COLO668 (cell line): ENCODE results near the gene EPN1.

Experiments used
- DNase-seq: peaks from one replicate; lab custom pipeline; 2025; ENCODE audit not compliant: unreplicated experiment; lab: John Stamatoyannopoulos, UW

The EPN1 gene

DNA sequence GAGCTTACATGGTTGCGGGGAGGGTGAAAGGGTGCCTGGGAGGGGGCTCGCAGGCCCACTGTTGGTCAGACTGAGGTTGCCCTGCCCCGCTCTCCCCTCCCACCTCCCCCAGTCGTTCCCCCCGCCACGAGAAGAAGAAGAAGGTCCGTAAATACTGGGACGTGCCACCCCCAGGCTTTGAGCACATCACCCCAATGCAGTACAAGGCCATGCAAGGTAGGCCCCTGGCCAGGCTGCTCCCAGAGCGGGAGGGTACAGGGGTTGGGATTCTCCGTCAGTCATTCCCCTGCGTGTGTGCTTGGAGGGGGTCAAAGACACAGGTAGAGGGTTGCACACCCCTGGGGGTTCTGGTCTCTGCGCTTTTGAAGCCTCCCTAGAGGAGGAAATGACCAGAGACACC, 14.6 kb upstream of the EPN1 start:
- DNase-seq = no peak

DNA sequence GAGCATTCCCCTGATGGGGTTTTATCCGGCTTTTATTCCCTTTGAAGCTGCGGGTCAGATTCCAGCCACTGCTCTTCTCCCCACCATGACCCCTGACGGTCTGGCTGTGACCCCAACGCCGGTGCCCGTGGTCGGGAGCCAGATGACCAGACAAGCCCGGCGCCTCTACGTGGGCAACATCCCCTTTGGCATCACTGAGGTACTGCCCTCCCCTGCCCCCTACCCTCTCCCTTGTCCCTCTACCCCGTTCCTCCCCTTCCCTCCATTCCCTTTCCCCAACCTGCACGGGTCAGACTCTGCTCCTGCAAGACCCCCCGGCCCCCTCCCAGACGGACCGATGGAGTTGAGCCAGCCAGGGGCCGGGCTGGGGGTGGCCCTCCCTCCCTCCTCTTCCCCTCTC, 14.0 kb upstream of the EPN1 start:
- DNase-seq = no peak

DNA sequence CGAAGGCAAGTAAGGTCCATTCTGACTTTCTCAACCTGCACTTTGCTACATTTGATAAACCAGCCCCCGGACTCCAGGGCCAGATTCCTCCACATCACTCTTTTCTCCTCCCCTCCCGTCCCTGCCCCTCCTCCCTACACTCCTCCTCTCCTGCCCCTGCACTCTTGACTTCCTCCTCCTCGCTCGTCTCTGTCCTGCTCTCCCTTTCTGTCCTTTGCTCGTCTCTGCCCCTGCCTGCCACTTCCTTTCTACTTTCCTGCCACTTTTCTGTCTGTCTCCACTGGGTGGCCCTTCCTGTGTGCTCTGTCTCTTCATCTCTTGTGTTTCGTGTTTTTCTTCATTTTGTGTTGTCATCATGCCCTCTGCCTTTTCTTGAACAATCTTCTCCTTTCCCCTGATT, 13.2 kb upstream of the EPN1 start:
- DNase-seq = no peak

DNA sequence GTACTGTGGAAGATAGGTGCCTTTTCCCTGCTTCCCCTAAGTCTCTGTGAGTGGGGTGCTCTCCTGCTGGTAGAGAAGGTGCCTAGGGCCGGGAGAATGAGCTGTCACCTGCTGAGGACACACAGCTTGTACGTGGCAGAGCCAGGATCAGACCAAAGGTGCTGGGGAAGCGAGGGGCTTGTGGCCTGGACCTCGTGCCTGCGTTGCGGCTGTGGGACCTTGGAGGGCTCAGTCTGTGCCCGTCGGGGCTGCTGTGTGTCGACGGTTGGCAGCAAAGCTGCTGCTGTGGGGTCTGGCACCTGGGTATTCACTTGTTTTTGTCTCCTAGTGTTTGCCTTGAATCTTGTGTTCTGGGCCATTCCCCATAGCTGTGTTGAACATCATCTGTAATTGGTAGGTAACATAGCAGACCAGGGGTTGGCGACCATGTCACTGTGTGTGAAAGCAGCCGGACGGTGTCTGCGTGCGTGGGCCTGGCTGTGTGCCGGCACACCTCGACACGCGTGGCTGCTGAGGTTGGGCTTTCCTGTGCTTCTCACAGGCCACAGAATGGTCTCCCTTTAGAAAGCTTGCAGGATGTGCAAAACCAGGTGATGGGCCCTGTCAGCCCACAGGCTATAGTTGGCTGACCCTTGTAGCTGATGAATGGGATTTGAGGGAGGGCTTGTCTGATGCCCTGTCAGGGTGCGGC, 11.0 kb upstream of the EPN1 start:
- no peak for DNase-seq

DNA sequence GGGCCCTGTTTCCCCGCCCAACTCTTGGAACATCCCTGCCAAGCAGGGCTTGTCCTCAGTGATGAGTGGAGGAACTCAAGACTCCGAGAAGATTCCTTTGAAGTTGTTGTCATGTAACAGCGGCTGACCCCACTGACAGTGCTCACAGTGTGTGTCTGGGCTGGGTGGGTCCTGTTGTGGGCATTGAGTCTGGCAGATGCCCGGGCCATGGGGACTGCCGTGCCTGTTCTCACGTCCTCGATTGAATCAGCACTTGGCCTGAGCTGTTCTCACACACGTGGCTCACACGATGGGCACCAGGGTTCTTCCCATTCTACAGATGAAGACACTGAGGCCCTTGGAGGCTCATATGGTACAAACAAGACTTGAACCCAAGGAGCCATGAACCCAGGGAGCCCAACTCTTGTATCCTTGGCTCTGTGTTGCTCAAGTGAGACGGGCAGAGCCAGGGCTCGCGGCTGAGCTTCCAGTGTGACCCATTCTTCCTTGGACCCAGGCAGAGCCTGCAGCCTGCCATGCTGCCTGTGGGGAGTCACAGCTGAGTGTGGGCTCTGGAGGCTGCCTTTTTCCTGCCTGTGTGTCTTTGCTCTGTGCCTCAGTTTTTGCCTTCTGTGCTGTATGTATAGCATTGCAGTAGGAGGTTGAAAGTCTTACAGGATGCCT, 8.6 kb upstream of the EPN1 start:
- no peak for DNase-seq

DNA sequence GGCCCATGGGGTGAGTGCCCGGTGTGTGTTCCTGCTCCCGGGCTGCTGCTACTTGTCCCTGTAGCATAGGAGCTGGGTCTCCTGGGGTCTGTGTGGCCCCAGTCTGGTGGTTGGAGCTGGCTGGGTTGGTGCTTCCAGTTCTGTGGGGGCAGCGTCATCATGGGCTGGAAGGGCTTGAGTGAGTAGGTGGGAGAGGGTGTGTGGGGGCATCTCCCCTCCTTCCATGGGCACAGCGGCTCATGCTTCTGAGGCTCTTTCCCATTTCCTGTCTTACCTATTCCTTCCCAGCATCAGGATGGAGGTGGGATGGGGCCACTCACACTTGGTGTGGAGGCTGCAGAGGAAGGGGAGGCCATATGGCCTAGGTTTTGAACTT, 8.0 kb upstream of the EPN1 start:
- DNase-seq = no peak

DNA sequence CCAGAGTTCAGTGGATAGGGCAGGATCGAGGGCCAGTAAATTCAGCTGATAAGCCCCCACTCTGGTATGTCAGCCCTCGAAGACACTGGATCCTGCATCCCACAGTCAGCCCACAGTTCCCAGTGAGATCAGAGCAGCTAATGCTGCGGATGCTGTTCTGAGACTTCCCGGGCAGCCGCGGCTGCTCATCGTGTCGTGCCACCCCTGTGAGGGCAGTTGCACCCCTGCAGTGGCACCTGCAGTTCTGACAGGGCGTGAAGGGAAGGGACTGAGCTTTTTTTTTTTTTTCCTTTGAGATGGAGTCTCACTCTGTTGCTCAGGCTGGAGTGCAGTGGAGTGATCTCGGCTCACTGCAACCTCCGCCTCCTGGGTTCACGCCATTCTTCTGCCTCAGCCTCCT, 7.5 kb upstream of the EPN1 start:
- no peak for DNase-seq

DNA sequence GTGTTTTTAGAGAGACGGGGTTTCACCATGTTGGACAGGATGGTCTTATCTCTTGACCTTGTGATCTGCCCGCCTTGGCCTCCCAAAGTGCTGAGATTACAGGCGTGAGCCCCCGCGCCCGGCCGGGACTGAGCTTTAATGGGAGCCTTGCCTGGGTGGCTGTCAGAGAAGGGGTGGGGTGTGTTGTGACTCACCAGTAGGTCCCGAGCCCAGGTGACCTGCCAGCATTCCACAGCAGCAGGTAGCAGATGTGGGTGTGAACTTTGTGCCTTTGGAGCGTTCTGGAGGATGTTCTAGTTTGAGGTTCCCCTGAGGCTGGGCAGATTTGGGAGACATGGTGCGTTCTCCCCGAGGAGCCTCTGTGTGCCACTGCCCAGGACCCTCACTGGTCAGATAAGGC, 7.1 kb upstream of the EPN1 start:
- no peak for DNase-seq

DNA sequence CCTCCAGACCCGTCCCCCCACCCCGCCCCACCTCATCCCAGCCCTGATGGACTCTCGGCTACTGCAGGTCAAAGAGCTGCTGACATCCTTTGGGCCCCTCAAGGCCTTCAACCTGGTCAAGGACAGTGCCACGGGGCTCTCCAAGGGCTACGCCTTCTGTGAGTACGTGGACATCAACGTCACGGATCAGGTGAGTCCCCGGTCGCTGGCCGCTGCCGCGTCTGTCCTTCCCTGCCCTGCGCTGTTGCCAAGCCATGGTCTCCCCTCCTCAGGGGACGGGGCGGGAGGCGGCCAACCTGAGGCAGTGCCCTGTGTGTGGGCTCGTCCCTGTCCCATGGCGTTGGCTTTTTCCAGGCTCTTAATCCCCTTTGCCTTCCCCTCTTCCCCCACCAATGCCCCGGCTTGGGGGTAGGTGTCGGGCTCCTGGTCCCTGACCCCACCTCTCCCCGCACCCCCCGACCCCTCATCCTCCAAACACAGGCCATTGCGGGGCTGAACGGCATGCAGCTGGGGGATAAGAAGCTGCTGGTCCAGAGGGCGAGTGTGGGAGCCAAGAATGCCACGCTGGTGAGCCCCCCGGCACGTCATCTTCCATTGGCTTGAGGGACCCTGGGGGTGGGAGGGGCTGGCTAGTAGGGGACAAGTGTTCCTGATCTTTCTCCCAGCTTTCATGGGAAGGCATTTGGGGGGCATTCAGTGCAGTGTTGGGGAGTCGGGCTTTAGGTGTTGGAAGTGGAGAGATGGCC, 6.2 kb upstream of the EPN1 start:
- no peak for DNase-seq

DNA sequence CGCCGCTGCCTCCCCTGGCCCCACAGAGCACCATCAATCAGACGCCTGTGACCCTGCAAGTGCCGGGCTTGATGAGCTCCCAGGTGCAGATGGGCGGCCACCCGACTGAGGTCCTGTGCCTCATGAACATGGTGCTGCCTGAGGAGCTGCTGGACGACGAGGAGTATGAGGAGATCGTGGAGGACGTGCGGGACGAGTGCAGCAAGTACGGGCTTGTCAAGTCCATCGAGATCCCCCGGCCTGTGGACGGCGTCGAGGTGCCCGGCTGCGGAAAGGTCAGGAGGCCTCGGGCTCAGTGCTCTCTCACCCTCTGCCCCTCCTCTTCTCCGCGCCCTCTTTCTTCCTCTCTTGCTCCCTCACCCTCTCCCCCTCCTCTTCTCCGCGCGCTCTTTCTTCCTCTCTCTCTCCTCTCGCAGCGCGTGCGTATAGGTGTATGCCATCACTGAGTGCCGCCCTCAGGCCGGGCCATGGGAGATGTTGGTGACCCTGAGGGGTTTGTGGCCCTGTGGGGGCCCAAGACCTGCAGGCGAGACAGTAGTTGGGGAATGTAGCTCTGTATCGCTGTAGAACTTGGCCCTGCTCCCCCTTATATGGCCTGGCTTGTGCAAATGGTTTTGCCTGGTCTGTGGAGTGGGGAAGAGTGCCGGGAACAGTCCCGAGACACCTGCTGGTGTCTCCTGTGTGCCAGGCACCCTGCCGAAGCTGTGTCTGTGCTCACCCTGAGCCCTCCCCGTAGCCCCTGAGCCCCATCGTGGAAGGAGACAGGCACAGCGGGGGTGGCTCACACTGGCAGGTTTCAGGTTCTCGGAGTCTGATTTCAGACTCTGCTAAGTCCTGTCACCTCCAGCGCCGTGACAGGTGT, 5.4 kb upstream of the EPN1 start:
- no peak for DNase-seq

DNA sequence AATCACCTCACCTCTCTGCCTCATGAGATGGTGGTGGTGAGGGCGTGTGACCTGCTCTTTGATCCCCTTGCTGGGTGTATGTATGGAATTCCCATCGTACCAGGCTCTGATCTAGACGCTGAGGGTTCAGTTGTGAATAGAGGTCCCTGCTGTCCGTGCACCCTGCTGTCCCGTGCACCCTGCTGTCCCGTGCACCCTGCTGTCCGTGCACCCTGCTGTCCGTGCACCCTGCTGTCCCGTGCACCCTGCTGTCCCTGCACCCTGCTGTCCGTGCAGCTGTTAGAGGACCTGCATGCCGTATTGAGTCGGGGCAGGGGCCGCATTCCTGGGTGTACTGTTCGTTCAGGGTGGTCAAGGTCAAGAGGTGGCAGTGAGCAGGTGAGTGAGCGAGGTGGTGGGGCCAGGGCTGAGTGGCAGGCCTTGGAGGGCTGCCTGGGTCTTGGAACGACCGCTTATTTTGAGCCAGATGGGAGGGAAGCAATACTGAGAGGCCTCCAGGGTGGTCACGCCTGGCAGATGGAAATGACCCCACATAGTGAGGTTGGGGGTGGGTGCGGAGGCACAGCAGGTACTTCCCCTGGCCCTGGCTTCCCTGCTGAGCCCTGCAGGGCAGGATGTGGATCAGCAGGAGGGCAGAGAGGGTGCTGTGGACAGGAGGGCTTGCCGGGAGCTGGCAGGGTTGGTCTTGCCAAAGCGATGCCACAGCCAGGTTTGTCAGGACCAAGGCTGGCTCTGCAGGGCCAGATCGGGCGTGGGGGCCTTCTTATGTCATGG, 4.6 kb upstream of the EPN1 start:
- peak; percentile 1 for DNase-seq

DNA sequence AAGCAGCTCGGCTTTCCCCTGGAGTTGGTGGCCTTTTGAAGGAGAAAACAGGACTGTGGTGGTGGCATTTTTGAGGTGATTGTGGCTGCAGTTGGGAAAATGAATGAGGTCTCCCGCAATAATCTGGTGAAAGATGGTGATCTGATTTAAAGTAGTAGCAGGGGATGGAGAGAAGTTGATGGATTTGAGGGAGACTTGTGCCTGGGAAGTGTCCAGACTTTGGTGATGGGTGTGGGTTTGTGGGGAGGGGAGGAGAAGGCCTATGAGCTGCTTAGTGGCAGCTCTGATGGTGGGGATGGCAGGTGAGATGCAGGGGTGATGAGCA, 4.0 kb upstream of the EPN1 start:
- DNase-seq = no peak

DNA sequence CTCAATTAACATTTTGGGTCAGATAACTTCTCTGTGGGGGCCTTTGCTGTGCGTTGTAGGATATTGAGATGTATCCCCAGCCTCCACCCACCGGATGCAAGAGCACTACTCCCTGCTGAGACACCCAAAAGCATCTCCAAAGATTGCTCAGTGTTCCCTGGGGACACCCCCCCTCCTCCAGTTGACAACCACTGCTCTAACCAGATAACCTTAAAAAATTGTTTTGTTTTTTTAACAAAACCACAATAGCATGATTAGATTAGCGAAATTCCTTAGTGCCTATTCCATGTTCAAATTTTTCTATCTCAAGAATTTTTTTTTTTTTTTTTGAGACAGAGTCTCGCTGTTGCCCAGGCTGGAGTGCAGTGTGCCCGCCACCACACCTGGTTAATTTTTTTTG, 2.6 kb upstream of the EPN1 start:
- no peak for DNase-seq

DNA sequence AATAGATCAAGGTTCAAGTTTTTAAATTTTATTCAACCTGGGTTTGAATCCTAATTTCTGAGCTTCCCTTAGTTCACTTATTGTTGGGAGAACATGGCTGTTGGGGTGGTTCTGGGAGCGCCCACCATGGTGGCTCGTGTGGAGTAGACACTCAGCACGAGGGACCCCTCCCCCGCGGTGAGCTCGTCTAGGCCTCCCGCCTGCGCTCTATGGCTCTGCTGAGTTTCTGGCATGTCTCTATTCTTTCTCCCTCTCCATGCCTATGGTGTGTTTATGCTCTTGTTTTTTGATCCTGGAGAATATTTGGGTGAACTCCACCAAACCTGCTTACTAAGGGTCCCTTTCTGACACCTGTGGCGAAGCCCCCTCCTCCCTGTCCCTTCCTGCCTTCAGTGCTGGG, 1.6 kb upstream of the EPN1 start:
- DNase-seq = no peak

DNA sequence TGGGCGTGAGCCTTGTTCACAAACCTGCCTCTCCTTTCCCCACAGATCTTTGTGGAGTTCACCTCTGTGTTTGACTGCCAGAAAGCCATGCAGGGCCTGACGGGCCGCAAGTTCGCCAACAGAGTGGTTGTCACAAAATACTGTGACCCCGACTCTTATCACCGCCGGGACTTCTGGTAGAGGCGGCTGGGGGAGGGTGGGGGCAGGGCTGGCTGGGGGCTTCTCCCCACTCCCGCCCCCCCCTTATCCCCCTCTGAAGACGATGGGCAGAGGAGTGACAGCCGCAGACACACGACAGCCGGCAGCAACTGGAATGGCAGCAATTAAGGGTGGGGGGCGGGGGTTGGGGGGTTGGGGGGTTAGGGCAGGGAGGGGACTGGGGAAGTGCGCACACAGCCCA, 1.1 kb upstream of the EPN1 start:
- no peak for DNase-seq

DNA sequence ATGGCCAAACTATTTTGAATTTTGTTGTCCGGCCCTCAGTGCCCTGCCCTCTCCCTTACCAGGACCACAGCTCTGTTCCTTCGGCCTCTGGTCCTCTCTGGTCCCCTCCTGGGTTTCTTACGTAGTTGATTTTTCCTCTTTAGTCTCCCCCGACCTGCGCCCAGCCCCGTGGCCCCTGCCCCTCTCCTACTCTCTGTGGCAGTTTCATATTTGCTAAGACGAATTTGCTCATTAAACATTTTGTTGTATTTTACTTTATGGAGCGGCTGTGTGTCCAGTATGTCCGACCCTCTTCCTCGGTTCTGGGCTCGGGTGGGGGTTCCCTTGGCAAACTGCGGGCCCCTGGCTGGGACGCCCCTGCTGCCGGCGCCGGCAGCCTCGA, 576 bp upstream of the EPN1 start:
- DNase-seq = no peak

DNA sequence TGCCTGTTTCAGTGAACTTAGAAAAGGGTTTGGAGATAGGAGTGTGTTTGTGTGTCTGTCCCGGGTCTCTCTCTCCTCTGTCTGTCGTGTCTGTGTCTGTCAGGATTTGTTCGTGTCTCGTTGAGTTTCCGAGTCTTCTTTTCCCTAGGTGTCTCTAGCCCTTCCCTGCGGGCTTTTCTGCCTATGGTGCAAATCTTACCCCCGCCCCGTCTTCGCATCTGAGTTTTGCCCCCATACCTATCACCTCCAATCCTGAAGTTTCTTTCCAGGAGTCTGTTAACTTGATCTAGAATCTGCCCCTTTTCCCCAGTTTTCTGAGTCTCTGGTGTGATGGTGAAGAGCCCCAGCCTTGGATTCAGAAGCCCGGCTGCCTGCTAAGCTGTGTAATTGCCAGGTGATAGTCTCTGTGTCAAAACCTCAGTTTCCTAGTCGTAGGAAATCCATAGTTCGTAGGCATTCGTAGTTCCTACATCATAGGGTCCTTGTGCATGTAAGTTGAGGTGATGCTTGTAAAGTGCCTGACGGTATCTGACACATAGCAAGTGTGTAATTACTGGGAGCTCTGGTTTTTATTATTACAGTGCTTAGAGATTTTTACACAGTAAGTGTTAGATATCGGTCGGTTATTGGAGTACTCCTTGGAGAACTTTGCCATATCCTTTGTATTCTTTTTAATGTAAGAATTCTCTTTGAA, 782 bp downstream of the EPN1 start:
- DNase-seq = no peak

DNA sequence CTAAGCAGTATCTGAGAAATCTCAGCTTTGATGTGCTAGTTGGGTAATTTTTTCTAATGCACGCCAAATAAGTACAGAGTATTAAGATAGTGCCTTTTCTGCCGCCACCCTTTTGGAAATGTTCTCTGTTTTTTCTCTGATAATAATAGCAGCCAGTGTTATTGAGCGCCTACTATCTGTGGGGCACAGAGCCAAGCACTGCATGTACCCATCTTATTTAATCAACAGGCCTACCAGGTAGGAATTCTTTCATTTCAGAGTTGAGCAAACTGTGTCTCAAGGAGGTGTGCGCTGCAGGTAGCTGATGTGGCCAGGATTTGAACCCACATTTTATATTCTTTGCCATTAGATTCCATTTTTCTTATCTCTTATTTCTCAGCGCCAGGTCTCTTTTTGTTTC, 1.4 kb downstream of the EPN1 start:
- no peak for DNase-seq

DNA sequence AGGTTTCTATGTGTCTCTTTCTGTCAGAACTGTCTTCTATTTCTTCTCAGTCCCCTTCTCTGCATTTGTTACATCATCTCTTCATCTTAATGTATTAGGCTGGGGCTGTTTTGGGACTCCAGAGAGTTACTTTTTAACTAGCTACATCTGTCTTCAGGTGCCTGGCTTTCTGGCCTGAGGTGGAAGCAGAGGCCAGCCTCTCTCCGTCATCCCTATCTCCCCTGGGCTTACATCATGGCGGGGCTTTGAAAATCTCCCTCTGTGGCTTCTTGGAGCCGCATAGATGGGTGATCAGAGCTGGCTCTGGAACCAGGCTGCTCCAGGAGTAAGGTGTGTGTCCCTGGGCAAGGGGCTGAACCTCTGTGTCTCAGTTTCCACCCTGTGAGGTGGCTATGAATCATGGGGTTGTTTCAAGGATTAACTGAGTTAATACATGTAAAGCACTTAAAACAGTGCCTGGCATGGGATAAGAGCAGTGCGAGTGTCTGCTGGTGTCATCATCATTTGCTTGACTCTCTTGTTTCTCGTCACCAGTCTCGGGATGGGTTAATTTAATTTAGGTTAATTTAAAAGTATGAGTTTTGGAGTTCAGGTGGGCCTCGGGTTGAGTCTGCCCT, 2.0 kb downstream of the EPN1 start:
- no peak for DNase-seq

DNA sequence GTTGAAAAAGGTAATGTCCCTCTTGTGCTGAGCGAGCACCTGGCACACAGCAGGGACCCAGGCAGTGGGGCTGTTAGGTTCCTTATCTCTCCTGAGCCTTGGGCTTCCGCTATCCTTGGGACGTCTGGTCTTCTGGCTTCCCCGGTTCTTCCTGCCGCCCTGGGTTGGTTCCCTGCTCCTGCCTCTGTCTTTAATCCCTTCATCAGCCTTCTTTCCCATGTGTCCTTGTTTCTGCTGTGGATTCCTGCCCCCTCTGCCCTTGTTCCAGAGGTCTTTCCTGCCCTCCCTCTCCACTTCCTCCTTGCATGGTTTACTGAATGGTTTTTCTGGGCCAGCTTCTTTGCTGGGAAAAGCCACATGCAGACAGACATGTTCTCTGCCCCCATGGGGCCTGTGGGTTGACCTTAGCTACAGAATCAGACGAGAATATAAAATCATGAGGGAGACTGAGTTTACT, 2.6 kb downstream of the EPN1 start:
- no peak for DNase-seq
